NCI-H748 treated with DMSO at 0.1 percent for 48 hours (cell line): ENCODE measurements around the gene HSPB6.
A peak's percentile ranks its signal among the peaks of the same experiment; 100 is the strongest.

Experiments
- DNase-seq: peaks from one replicate; lab custom pipeline; 2025; lab: John Stamatoyannopoulos, UW

Gene HSPB6

DNA sequence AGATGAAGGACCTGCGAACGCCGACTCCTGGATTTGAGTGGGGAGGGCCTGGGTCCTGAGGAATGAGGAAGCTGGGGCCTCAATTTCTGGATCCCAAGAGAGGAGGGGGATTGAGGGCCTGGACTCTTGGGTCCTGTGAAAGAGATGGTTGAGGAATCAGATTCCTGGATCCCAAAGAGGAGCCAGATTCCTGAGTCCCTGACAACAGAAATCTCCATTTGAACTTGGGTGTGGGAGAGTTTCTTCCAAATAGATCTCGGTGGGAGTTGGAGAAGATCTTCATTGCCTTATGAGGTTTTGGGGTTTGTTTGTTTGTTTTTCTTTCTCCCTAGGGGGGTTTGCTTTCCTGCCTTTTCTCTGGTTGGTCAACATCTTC lies 10.8 kb downstream of the HSPB6 start:
- no peak for DNase-seq

GRCh38 chr19:35745328-35746086 lies 11.3 kb downstream of the HSPB6 start, which contains the start of the genes PSENEN and U2AF1L4:
PSENEN (plus strand) TSS chr19:35745651; CDS start chr19:35745931, 280 bp downstream.
U2AF1L4 (minus strand) TSS chr19:35745418; CDS start chr19:35745391, 27 bp downstream.
- DNase-seq, result peak; percentile 98

GRCh38 chr19:35744430-35745327 lies 12.2 kb downstream of the HSPB6 start:
- DNase-seq, result peak; percentile 96

GRCh38 chr19:35743640-35744429 lies 13.0 kb downstream of the HSPB6 start:
- DNase-seq, result no peak

- no peak for DNase-seq
These were observed 14.6 kb downstream of the HSPB6 start, which contains the start of gene IGFLR1 for GRCh38 chr19:35742121-35742724. IGFLR1 (minus strand) TSS chr19:35742452; CDS start chr19:35741180, 1,272 bp downstream.

DNA sequence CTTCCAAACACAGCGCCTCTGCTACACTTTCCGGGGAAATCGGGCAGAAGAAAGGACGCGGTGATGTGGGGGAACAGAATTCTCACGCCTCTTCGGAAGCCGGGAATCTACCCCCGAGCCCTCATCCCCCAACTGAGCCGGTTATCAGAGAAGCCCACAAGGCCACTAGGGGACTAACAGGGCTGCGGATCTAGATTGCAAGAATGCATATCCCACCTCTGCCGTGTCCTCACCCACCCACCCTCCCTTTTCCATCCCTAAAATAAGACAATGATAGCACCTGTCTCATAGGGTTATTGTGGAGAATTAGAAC lies 15.7 kb downstream of the HSPB6 start:
- DNase-seq, result peak; percentile 69

DNA sequence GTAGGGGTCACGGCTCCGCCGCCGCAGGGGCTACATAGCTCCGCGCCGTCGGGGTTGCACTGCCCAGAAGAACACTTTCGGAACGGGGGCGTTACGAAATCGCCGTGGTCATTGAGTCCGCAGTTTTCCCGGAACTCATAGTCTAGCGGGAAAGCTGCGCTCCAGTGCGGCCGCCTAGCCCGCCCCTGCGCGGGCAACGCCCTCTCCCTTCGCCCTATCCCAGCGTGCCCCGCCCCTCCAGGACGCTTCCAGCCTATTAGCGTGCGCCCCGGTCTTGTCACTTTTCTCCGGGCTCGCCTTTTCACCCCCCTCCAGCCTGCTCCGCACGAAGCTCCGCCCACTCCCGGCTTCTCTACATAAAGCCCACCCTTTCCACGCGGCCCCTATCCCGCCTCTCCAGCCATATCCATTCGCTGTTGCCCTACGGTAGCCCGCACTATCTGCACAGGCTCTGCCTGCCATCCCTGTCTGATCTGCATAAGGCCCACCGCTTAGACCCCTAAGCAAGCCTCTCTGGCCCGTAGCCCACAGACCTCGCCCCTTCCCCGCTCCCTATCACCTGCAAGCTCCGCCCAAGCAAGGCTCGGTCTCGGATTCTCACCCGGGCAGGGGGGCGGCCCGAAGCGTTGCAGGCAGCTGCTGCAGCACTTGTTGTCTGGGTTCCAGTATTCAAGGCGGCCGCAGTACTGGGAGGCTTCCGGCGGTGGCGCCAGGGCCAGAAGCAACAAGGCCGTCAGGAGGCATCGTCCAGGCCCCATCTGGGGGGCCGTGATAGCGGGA lies 16.2 kb downstream of the HSPB6 start:
- peak; percentile 99 for DNase-seq

GRCh38 chr19:35740108-35740422 lies 16.8 kb downstream of the HSPB6 start:
- DNase-seq, result no peak

DNA sequence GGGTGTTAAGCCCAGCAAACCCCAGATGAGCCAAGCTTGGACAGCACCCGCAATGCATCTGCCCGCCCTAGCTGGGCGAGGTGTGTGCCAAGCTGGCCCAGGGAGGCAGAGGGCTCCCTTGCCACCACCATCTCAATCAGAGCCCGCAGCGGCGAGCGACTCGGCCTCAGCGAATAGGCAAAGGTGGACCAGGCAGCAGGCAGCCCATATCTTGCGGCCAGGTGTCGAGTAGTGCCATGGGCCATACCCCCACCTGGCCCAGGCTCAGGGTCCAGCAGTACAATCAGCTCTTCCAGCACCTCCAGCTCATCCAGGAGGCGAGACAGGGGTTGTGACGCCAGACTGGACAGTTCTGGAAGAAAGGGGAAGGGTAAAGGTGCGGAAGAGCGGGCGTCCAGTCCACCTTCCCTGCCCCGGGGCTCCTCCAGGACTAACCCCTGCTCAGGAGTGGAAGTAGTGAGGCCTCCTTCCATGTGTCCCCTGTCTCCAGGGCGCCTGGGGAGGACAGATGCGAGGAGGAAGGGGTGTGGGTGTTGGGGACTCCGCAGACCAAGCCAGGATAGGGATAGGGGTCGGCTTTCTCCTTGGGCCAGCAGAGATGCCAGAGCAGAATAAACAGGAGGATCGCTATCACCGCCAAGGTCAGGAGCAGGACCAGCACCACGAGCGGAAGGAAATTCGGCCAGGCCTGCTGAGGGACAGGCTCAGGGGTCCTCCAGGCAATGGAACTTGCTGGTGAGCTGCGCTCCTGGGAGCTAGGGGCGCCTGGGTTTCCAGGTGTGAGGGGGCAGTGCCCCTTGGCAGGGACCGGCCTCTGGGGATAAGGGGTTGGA lies 17.3 kb downstream of the HSPB6 start:
- no peak for DNase-seq

GRCh38 chr19:35738887-35739229 lies 18.0 kb downstream of the HSPB6 start:
- DNase-seq, result no peak

- no peak for DNase-seq
These were observed 18.6 kb downstream of the HSPB6 start for GRCh38 chr19:35738021-35738886.

GRCh38 chr19:35736913-35737886 lies 19.6 kb downstream of the HSPB6 start:
- no peak for DNase-seq

- no peak for DNase-seq
These were observed 21.9 kb downstream of the HSPB6 start for GRCh38 chr19:35734889-35735288.

GRCh38 chr19:35734273-35734672 lies 22.6 kb downstream of the HSPB6 start:
- no peak for DNase-seq

- DNase-seq, result no peak
These were observed 23.4 kb downstream of the HSPB6 start for GRCh38 chr19:35733180-35734125.

GRCh38 chr19:35732540-35733179 lies 24.2 kb downstream of the HSPB6 start:
- DNase-seq, result no peak
